Activated CD4-positive, alpha-beta T cell treated with anti-CD3 and anti-CD28 coated beads, Interleukin-2, Interleukin-6, amounts not matched to agents 100 ng/mL and 50 ng/mL, durations not matched to agents 16 hours and 8 hours (primary cell): ENCODE measurements around the gene SNX32.

Source experiments
- DNase-seq: peaks from one replicate; pipeline ENCODE4 v3.0.0-alpha.2; 2020

Gene SNX32

GRCh38 chr11:65833297-65834030 lies at the start of gene SNX32:
TSS of gene SNX32 (plus strand) at chr11:65833963. CDS start at chr11:65834066, 103 bp downstream.
- peak; percentile 97 for DNase-seq

DNA sequence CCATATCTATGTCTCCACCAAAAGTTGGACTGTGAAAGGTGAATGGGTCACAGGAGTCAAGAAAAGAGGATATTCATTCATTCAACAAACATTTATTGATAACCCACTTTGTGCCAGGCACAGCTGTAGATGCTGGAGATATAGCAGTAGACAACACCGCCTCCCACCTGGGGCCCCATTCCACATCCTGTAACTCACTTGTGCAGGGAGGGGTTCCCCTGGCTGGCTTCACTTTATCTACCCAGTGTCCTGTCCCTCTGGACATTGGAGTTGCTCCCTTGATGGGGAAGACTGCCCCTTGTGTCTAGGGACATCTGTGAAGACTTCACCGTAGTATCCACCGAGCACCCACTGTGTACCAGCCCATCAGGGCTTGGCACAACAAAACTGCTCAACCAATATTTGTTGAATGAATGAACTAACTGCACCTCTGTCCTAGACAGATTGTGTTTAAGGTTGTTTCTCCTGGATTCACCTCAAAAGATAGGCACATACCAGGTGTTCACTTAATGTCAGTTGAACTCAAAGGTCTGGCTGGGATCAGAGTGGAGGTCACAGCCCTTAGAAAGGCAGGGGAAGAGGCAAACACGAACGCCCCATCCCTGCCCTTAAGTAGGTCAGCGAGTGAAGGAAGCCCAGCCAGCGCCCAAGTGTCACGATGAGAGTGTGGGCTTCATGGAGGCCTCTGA lies 48.3 kb upstream of the SNX32 start:
- no peak for DNase-seq

DNA sequence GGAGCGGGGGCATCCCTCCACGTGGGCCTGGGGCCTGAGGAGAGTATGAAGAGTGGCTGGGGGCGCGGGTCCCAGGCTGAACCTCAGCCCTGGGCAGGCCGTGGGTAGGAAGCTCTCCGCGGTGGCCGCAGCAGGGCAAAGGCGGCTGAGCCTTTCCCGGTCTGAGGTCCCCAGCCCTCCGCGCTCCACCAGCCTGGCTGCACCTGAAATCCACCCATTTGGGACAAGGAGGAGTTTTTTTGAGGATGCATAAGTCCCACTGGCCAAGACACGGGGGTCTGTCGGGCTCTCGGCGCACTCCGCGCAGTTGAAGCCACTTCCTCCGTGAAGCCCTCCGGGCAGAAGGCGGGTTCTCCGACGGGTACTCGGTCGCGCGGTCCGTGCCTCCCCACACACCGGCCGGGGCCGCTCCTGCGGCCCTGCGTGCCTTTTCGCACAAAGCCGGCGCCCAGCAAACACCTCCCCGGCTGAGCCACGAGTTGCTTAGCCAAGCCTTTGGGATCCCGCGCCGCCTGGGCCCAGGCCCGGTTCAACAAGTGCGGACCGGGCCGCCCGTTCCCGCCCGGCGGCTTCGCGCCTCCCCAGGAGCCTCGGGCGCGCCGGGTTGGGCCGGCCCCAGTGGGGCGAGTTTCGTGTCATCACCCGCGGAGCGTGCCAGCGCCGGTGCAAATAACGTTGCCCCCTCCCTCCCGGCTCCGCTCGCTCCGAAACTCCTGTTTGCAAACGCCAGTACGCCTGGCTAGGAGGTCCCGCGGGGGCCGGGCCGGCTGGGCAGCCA lies 47.6 kb upstream of the SNX32 start:
- no peak for DNase-seq

DNA sequence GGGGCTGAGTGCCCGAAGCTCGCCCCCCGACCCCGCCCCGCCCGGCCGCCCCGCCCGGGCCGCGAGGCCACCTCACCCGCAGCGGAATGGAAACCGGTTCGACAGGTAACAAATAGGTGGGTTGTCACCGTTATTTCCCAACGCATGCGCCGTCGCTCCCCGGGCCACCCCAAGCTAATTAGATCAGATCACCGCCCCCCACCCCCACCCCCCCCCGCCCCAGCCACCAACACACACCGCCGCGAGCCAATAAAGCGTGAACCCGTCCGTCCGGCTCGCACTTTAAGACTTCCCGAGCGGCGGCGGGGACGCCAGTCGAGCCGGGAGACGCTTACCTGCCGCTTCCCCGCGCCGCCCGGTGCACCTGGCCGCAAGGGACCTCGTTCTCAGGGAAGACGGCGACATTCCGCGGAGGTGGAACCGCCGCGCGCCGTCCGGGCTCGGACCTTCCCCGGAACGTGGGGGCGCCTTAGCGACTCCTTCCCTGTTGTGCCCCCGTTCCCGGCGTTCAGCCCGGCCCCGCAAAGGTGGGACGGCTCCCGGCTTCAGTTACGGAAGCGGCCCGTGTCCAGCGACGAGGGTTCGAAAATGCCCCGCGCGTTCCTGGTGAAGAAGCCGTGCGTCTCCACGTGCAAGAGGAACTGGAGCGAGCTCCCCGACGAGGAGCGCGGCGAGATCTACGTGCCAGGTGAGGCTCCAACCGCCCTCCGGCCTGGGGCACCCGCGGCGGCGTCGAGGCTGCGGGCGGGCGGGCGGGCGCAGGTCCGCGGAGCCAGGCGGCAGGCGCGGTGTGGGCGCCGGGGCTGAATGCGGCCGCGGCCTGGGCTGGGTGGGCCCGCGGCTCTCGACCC lies 46.8 kb upstream of the SNX32 start, which contains the start of gene OVOL1:
OVOL1 (plus strand) TSS at position 278 of the 851 bp plus-strand sequence; CDS start at position 589, 311 bp downstream.
- no peak for DNase-seq

- DNase-seq: no peak
Observed at GRCh38 chr11:65787649-65788622, 45.8 kb upstream of the SNX32 start.

- DNase-seq: no peak
Observed at GRCh38 chr11:65788821-65789220, 44.9 kb upstream of the SNX32 start.

DNA sequence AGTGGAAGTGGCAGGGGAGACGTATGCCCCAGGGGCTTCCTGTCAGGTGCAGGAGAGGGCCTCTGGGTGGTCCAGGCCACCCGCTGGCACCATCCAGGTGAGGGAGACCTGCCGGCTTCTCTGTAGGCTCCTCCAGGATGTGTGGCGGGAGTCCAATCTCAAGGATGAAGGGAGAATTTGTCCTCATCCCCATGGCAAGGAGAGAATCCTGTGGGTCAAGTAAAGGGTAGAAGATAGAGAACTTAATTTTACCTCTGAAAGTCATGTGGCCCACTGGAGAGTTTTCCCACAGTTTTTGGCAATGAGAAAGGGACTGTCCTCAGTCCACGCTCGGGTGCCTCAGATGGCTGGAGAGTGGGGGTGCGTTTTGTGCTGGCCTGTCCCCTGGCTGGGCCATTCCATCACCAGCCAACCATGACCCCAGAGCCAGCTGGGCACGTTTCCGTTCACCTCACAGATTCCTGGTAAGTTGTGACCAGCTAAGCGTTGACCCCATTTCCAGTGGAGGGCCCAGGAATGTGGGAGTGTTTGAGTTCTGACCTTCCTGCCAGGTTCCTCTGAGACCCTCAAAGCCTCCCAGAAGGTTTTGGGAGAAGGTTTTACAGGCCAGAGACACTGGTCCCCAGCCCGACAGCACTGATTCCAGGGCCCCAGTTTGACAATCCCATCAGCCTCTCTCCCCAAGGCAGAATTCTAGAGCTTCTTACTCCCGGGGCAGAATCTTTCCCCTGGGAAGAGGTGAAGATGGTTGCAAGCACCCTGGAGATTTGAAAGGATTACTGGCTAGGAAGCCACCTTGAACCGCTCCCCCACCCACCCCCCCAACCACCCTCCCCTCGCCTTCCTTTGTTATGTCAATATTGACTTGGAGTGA lies 44.3 kb upstream of the SNX32 start:
- no peak for DNase-seq

DNA sequence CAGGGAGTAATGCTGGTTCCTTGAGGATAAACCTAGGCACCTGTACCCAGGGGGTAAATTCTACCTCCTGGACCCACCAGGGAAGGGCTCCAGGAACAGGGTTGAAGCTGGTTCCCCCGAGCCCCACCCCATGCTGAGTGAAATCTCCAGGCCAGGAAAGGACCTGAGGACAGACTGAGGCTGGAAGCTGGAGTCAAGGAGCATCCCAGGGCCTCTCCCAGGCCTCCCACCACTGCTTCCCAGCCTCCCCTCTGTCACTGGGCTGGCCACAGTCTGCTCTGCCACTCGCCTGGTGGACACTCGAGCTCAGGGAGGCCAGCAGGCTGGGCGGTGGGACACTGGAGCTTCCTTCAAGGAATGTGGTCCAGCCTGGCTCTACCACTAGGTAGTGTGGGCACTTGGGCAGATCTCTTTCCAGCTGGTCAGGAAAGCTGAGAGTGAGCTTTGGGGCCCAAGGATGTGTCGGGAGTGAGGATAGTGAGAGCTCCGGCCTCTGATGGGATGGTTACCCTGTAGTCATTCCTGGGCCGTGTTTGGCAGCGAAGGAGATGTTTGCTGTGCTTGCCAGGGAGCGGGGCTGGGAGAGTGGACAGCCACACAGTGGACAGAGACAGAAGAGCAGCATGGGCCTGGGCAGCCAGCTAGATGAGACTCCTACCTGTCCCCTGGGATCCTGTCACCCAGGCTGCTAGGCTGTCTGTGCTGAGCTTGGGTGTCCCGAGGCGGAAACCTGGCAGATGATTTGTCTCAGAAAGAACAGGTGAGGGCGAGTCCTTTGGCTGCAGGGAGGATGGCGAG lies 43.5 kb upstream of the SNX32 start:
- no peak for DNase-seq

GRCh38 chr11:65790902-65791650 lies 42.7 kb upstream of the SNX32 start:
- no peak for DNase-seq

- no peak for DNase-seq
Observed at GRCh38 chr11:65791719-65792213, 42.0 kb upstream of the SNX32 start.

GRCh38 chr11:65792456-65792855 lies 41.3 kb upstream of the SNX32 start:
- DNase-seq: no peak

GRCh38 chr11:65793144-65793581 lies 40.6 kb upstream of the SNX32 start:
- DNase-seq: no peak

DNA sequence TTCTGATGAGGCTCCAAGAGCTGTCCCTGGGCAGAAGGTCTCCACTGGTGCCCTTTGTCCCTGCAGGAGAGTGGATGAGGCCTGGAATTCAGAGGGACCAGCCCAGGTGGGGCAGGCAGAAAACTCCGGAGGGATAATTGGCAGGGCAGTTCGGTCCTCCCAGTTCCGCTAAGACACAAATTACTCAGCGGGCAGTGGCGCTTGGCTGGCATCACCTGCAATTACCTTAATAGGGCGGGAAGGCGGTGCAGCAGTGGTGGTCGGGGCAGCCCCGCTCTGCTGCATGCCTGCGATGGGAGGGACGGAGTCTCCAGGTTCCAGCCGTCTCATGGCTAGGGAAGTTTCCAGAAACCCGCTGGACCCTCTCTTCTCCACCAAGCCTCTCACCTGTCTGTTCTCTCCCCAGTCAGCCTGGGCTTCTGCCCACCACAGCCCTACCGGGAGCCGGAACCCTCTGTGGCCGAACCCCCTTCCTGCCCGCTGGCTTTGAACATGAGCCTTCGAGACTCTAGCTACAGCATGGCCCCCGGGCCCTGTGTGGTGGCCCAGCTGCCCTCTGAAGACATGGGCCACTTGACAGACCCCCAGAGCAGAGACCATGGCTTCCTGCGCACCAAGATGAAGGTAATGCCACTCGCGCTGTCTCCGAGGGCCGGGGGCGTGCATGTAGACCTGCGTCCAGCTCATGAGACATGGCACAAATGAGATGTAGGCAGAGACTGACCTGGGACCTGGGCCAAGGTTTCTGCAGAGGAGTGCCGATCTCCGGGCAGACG lies 40.0 kb upstream of the SNX32 start:
- no peak for DNase-seq

- no peak for DNase-seq
Observed at GRCh38 chr11:65794570-65795510, 38.9 kb upstream of the SNX32 start.

DNA sequence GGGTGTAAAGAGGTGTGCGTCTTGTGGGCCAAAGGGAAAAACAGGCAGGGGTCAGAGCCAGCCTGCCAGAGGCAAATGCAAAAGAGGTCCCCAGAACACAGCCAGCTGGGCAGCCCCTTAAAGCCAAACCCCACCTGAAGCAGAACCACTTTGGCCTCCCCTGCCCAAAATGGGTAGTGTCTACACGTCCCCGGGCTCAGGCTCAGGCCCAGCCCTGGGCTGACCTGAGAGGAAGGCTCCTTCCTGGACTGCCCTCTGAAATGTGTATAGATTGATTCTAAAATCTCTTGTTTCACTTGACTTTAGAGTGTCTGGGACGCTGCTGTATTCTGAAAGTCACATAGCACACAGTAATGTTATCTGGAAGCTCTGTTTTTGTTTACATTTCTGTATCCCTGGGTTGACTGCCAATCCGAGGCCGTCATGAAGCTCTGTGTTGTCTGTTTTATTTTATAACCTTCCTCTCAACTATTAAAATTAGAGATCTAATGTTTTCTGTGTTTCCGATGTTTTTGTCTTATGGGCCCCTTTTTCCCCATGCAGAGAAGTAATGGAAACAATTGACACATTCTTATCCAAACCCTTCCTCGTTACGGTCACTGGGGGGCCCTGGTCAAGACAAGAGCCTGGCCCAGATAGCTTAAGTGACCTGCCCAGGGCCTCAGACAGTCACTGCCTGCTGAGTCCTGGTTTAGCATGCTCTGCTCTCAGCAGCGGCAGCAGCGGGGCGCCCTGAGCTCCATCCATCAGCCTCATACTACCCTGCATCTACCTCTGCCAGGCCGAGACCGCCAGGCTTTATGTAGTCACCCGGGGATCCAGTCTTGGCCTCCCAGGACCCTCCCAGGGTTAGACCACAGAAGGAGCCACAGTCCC lies 36.8 kb upstream of the SNX32 start:
- DNase-seq: no peak
